ENCODE measurements around the gene SLC30A1. TPM values are rescaled to one million over a fixed set of nuclear protein-coding genes. Genes with fewer than 3 reads are reported as not detected.

SLC30A1 gene
- polyA plus RNA-seq, 1 donor from 2014 or later, result 6.5 TPM

GRCh38 chr1:211535346-211535745, 43.6 kb downstream of the SLC30A1 start:
- H3K4me2 ChIP-seq (ENCODE audit: low read length), result no peak overlapping the region
- H3K36me3 ChIP-seq (ENCODE audit: insufficient read depth, low read length), result no peaks in the 10 kb centered on the region
- no peak overlapping the region for H3K9ac ChIP-seq (ENCODE audit: low read length)
- H4K20me1 ChIP-seq (ENCODE audit: insufficient read depth), result no peaks in the 10 kb centered on the region
- no peak overlapping the region for H3K4me3 ChIP-seq (ENCODE audit: low read length)
- no peak overlapping the region for H3K27ac ChIP-seq (ENCODE audit: low read length)
- no peak for TF ChIP-seq REST (IDR thresholded peaks at IDR 0.05; ENCODE audit: borderline replicate concordance)
- TF ChIP-seq TAF1 (IDR thresholded peaks at IDR 0.05; ENCODE audit: low read depth), result no peak
- TF ChIP-seq POLR2AphosphoS5 (IDR thresholded peaks at IDR 0.05), result no peak
- TF ChIP-seq CTCF (IDR thresholded peaks at IDR 0.05; ENCODE audit: poor library complexity, severe bottlenecking), result no peak
- no peak for TF ChIP-seq RAD21 (conservative IDR thresholded peaks at IDR 0.05)
- TF ChIP-seq SMC3 (conservative IDR thresholded peaks at IDR 0.05; ENCODE audit: poor library complexity), result no peak
- TF ChIP-seq EP300 (conservative IDR thresholded peaks at IDR 0.05; ENCODE audit: poor library complexity, severe bottlenecking), result no peak
- TF ChIP-seq EZH2 (IDR thresholded peaks at IDR 0.05; ENCODE audit: borderline replicate concordance, insufficient read depth, low read length, poor library complexity, severe bottlenecking), result no peak
- no peak for TF ChIP-seq MXI1 (conservative IDR thresholded peaks at IDR 0.05; ENCODE audit: poor library complexity, severe bottlenecking)
- no peaks in the 10 kb centered on the region for H3K27me3 ChIP-seq (ENCODE audit: insufficient read depth, low read depth, low read length)
- no peaks in the 10 kb centered on the region for H3K9me3 ChIP-seq (ENCODE audit: low read length)
- no peaks in the 10 kb centered on the region for H3F3A ChIP-seq (ENCODE audit: insufficient read depth, low read length, poor library complexity, severe bottlenecking)
- H2AFZ ChIP-seq (ENCODE audit: low read depth, low read length), result no peak overlapping the region
- no peaks in the 10 kb centered on the region for H3K9me2 ChIP-seq (ENCODE audit: insufficient read depth, low read length)
- H3K79me2 ChIP-seq (replicated peaks; ENCODE audit: insufficient read depth, low read length), result no peaks in the 10 kb centered on the region

- no peaks in the 10 kb centered on the region for H3K79me2 ChIP-seq (replicated peaks; ENCODE audit: insufficient read depth, low read length)
- H3K4me2 ChIP-seq (ENCODE audit: low read length), result no peak overlapping the region
- no peaks in the 10 kb centered on the region for H4K20me1 ChIP-seq (ENCODE audit: insufficient read depth)
- H3K36me3 ChIP-seq (ENCODE audit: insufficient read depth, low read length), result no peaks in the 10 kb centered on the region
- no peaks in the 10 kb centered on the region for H3K9me3 ChIP-seq (ENCODE audit: low read length)
- no peaks in the 10 kb centered on the region for H3K9me2 ChIP-seq (ENCODE audit: insufficient read depth, low read length)
- no peak overlapping the region for H3K4me3 ChIP-seq (ENCODE audit: low read length)
- no peak overlapping the region for H3K9ac ChIP-seq (ENCODE audit: low read length)
- no peaks in the 10 kb centered on the region for H3K27me3 ChIP-seq (ENCODE audit: insufficient read depth, low read depth, low read length)
- H2AFZ ChIP-seq (ENCODE audit: low read depth, low read length), result no peak overlapping the region
- no peak for TF ChIP-seq EP300 (conservative IDR thresholded peaks at IDR 0.05; ENCODE audit: poor library complexity, severe bottlenecking)
- TF ChIP-seq CTCF (IDR thresholded peaks at IDR 0.05; ENCODE audit: poor library complexity, severe bottlenecking), result no peak
- no peak for TF ChIP-seq REST (IDR thresholded peaks at IDR 0.05; ENCODE audit: borderline replicate concordance)
- no peak for TF ChIP-seq EZH2 (IDR thresholded peaks at IDR 0.05; ENCODE audit: borderline replicate concordance, insufficient read depth, low read length, poor library complexity, severe bottlenecking)
- TF ChIP-seq RAD21 (conservative IDR thresholded peaks at IDR 0.05), result no peak
- no peak for TF ChIP-seq TAF1 (IDR thresholded peaks at IDR 0.05; ENCODE audit: low read depth)
- TF ChIP-seq SMC3 (conservative IDR thresholded peaks at IDR 0.05; ENCODE audit: poor library complexity), result no peak
- TF ChIP-seq MXI1 (conservative IDR thresholded peaks at IDR 0.05; ENCODE audit: poor library complexity, severe bottlenecking), result no peak
- TF ChIP-seq POLR2AphosphoS5 (IDR thresholded peaks at IDR 0.05), result no peak
- no peaks in the 10 kb centered on the region for H3F3A ChIP-seq (ENCODE audit: insufficient read depth, low read length, poor library complexity, severe bottlenecking)
- no peak overlapping the region for H3K27ac ChIP-seq (ENCODE audit: low read length)
These were observed 44.2 kb downstream of the SLC30A1 start for GRCh38 chr1:211534545-211535291.

All from neural cell (in vitro differentiated cells).